H9 (cell line): ENCODE data around the gene SLC13A4. TPM values are rescaled to one million over a fixed set of nuclear protein-coding genes. Genes with fewer than 3 reads are reported as not detected.
A peak's percentile ranks its signal among the peaks of the same experiment; 100 is the strongest.

Experiments
- DNase-seq: peaks from one replicate; pipeline ENCODE4 v3.0.0-alpha.2; 2017
- H2AFZ ChIP-seq: one replicate; pipeline ENCODE4 v1.6.1; 2013; ENCODE audit warnings: mild to moderate bottlenecking, low read length, control low read depth, moderate library complexity
- H2AK5ac ChIP-seq: 2 replicates; pipeline ENCODE4 v1.6.1; 2013; ENCODE audit warnings: low read length, control low read depth, mixed read lengths; ENCODE audit not compliant: insufficient read length
- H2BK120ac ChIP-seq: one replicate; pipeline ENCODE4 v1.6.1; 2013; ENCODE audit warnings: low read depth, mild to moderate bottlenecking, low read length, control low read depth, inconsistent platforms; ENCODE audit not compliant: poor library complexity, severe bottlenecking
- H2BK12ac ChIP-seq: 2 replicates; pipeline ENCODE4 v1.6.1; 2013; ENCODE audit warnings: low read length, control low read depth, mixed read lengths, low read depth; ENCODE audit not compliant: insufficient read length
- H2BK15ac ChIP-seq: 2 replicates; pipeline ENCODE4 v1.6.1; 2013; ENCODE audit warnings: low read depth, low read length, control low read depth
- H2BK20ac ChIP-seq: one replicate; pipeline ENCODE4 v1.6.1; 2013; ENCODE audit warnings: low read depth, mild to moderate bottlenecking, low read length, control low read depth, inconsistent platforms; ENCODE audit not compliant: poor library complexity, severe bottlenecking
- H2BK5ac ChIP-seq: 2 replicates; pipeline ENCODE4 v1.6.1; 2013; ENCODE audit warnings: low read length, control low read depth, mixed read lengths; ENCODE audit not compliant: insufficient read length
- H3K14ac ChIP-seq: 2 replicates; pipeline ENCODE4 v1.6.1; 2013; ENCODE audit warnings: low read length, control low read depth; ENCODE audit not compliant: insufficient read depth
- H3K18ac ChIP-seq: 2 replicates; pipeline ENCODE4 v1.6.1; 2013; ENCODE audit warnings: low read depth, mild to moderate bottlenecking, mixed read lengths, low read length, control low read depth; ENCODE audit not compliant: insufficient read length
- H3K23ac ChIP-seq: 2 replicates; pipeline ENCODE4 v1.6.1; 2013; ENCODE audit warnings: low read length, control low read depth, mixed read lengths, low read depth; ENCODE audit not compliant: insufficient read length
- H3K23me2 ChIP-seq: 2 replicates; pipeline ENCODE4 v1.6.1; 2013; ENCODE audit warnings: low read depth, mild to moderate bottlenecking, mixed read lengths, low read length, control low read depth; ENCODE audit not compliant: insufficient read length, poor library complexity, severe bottlenecking
- H3K27ac ChIP-seq: 2 replicates; pipeline ENCODE4 v1.5.1; 2013; ENCODE audit warnings: low read length, control low read depth, mixed read lengths, low read depth; ENCODE audit not compliant: insufficient read length
- H3K27me3 ChIP-seq: 2 replicates; pipeline ENCODE4 v1.6.1; 2013; ENCODE audit warnings: low read length, control low read depth, inconsistent platforms; ENCODE audit not compliant: insufficient read depth
- H3K4ac ChIP-seq: 2 replicates; pipeline ENCODE4 v1.6.1; 2013; ENCODE audit warnings: low read depth, mild to moderate bottlenecking, control low read depth, inconsistent platforms, low read length, moderate library complexity
- H3K4me1 ChIP-seq: 2 replicates; pipeline ENCODE4 v1.6.1; 2013; ENCODE audit warnings: low read length, control low read depth, inconsistent platforms; ENCODE audit not compliant: insufficient read depth
- H3K4me2 ChIP-seq: 2 replicates; pipeline ENCODE4 v1.6.1; 2013; ENCODE audit warnings: low read length, control low read depth, mixed read lengths; ENCODE audit not compliant: insufficient read length, insufficient read depth
- H3K56ac ChIP-seq: 2 replicates; pipeline ENCODE4 v1.6.1; 2013; ENCODE audit warnings: low read depth, mild to moderate bottlenecking, mixed read lengths, low read length, control low read depth; ENCODE audit not compliant: insufficient read length
- H3K79me1 ChIP-seq: 2 replicates; pipeline ENCODE4 v1.6.1; 2013; ENCODE audit warnings: low read depth, mild to moderate bottlenecking, moderate library complexity, low read length, control low read depth, inconsistent platforms; ENCODE audit not compliant: insufficient read depth, poor library complexity, severe bottlenecking
- H3K79me2 ChIP-seq: 2 replicates; pipeline ENCODE4 v1.6.1; 2013; ENCODE audit warnings: low read length, control low read depth, inconsistent platforms; ENCODE audit not compliant: insufficient read depth
- H3K9ac ChIP-seq: 2 replicates; pipeline ENCODE4 v1.6.1; 2013; ENCODE audit warnings: low read length, control low read depth, mixed read lengths; ENCODE audit not compliant: insufficient read length; ENCODE audit errors: extremely low read depth
- H3K9me3 ChIP-seq: one replicate; pipeline ENCODE4 v1.6.1; 2013; ENCODE audit warnings: low read depth, low read length, inconsistent platforms; ENCODE audit not compliant: control insufficient read depth
- H3T11ph ChIP-seq: one replicate; pipeline ENCODE4 v1.6.1; 2013; ENCODE audit warnings: mild to moderate bottlenecking, low read length, control low read depth, inconsistent platforms
- H4K20me1 ChIP-seq: one replicate; pipeline ENCODE4 v1.6.1; 2013; ENCODE audit not compliant: control insufficient read depth, insufficient read length, insufficient read depth
- H4K5ac ChIP-seq: 2 replicates; pipeline ENCODE4 v1.6.1; 2013; ENCODE audit warnings: low read depth, mild to moderate bottlenecking, mixed read lengths, low read length, control low read depth; ENCODE audit not compliant: insufficient read length
- H4K8ac ChIP-seq: replicated peaks from 2 replicates; pipeline ENCODE4 v1.6.1; 2013; ENCODE audit warnings: low read length, control low read depth, mixed read lengths, low read depth; ENCODE audit not compliant: insufficient read length
- H4K91ac ChIP-seq: 2 replicates; pipeline ENCODE4 v1.6.1; 2013; ENCODE audit warnings: low read depth, mild to moderate bottlenecking, moderate library complexity, mixed read lengths, low read length, control low read depth; ENCODE audit not compliant: insufficient read length
- H3K27ac Mint-ChIP-seq, 3 experiments: 2 replicates in 2 of 3; 3 replicates in 1 of 3; pipeline ENCODE4 v1.8.0; 2020 to 2021; ENCODE audit warnings: mixed read lengths in 3 of 3, mild to moderate bottlenecking in 1 of 3, moderate library complexity in 1 of 3
- H3K27me3 Mint-ChIP-seq: 2 replicates; pipeline ENCODE4 v1.8.0; 2021; ENCODE audit warnings: low read depth, mild to moderate bottlenecking, moderate library complexity, mixed read lengths
- H3K36me3 Mint-ChIP-seq, 3 experiments: 2 replicates in 2 of 3; 3 replicates in 1 of 3; pipeline ENCODE4 v1.8.0; 2020 to 2021; ENCODE audit warnings: low read depth in 3 of 3, mixed read lengths in 3 of 3; ENCODE audit not compliant: insufficient read depth in 1 of 3
- H3K4me1 Mint-ChIP-seq, 2 experiments: 2 replicates each; pipeline ENCODE4 v1.8.0; 2020; ENCODE audit warnings: mixed read lengths in 2 of 2
- H3K4me3 Mint-ChIP-seq, 2 experiments: 2 replicates in 1 of 2; 3 replicates in 1 of 2; pipeline ENCODE4 v1.8.0; 2020 to 2021; ENCODE audit warnings: mild to moderate bottlenecking in 2 of 2, mixed read lengths in 2 of 2, moderate library complexity in 1 of 2
- H3K9me3 Mint-ChIP-seq, 2 experiments: 2 replicates in 1 of 2; 3 replicates in 1 of 2; pipeline ENCODE4 v1.8.0; 2020; ENCODE audit warnings: mild to moderate bottlenecking in 2 of 2, mixed read lengths in 2 of 2, moderate library complexity in 1 of 2
- CTCF ChIP-seq: fragments of 200-600 bp; sonication (generic); conservative IDR thresholded peaks from 3 replicates; pipeline ENCODE4 v1.8.0; 2021; ENCODE audit warnings: antibody characterized with exemption, mild to moderate bottlenecking
- WGBS: extraction: QIAGEN DNeasy Blood & Tissue Kit; methylation state at CpG from one replicate; pipeline ENCODE4 v1.1.7; 2013; ENCODE audit warnings: missing lambda C conversion rate, low lambda C conversion rate, mixed read lengths; ENCODE audit not compliant: insufficient read length; ENCODE audit errors: extremely low coverage; 5-methylcytosine and 5-hydroxymethylcytosine counted together
- total RNA-seq: library from RNA; stranded (reverse); gene quantifications from 2 replicates; pipeline ENCODE4 v1.2.1, GENCODE V29; 2021

SLC13A4 gene
- total RNA-seq, 1 experiment from 2014 or later: 3.5 TPM

GRCh38 chr7:135697276-135698049 lies 30.5 kb downstream of the SLC13A4 start:
- Mint-ChIP-seq H3K27me3 (no peaks in the 10 kb centered on the region), H3K4me1 (peaks cover 8 to 9% of the 10 kb centered on the region in 2 experiments), H3K27ac (peak overlapping the region in 2 of 3 experiments; percentile 32 to 72; a peak in 4 of 7 replicates), H3K4me3 (no peak overlapping the region), H3K9me3 (no peaks in the 10 kb centered on the region), H3K36me3 (peaks cover 0 to 5% (median 0%) of the 10 kb centered on the region in 3 experiments; a peak in 2 of 7 replicates)
- WGBS: no CpG with 5 or more reads among the region's 8 CpGs
- Histone ChIP-seq H2BK15ac (no peak overlapping the region), H3K4ac (no peak overlapping the region), H4K8ac (no peak overlapping the region), H2BK12ac (no peak overlapping the region), H3K27me3 (no peaks in the 10 kb centered on the region), H3K14ac (no peak overlapping the region), H3K23ac (no peak overlapping the region), H3K9ac (no peak overlapping the region), H3K4me1 (no peaks in the 10 kb centered on the region), H3K23me2 (no peaks in the 10 kb centered on the region), H2BK20ac (no peak overlapping the region), H3K27ac (no peak overlapping the region), H3K18ac (no peak overlapping the region), H3K4me2 (no peak overlapping the region), H2BK120ac (no peak overlapping the region), H2AK5ac (no peak overlapping the region), H3T11ph (no peak overlapping the region), H2AFZ (no peak overlapping the region), H4K20me1 (no peaks in the 10 kb centered on the region), H3K79me2 (no peaks in the 10 kb centered on the region), H4K5ac (no peak overlapping the region), H3K9me3 (no peaks in the 10 kb centered on the region), H2BK5ac (no peak overlapping the region), H4K91ac (no peak overlapping the region), H3K56ac (no peak overlapping the region), H3K79me1 (no peaks in the 10 kb centered on the region)
- TF ChIP-seq CTCF: no peak
- DNase-seq: no peak
